ENCODE data around the gene LRRTM4. TPM values are rescaled to one million over a fixed set of nuclear protein-coding genes. Genes with fewer than 3 reads are reported as not detected.
"Not testable (repeated sequence)": the region's sequence is repeated elsewhere in the genome, so short reads cannot be mapped to it uniquely, and the experiment has no call there.

The LRRTM4 gene
- polyA plus RNA-seq, 1 donor, result 1.2 TPM

- no peaks in the 10 kb centered on the region for H3K36me3 ChIP-seq (ENCODE audit: control insufficient read depth, insufficient read depth, low read length)
- no peaks in the 10 kb centered on the region for H3K27me3 ChIP-seq (ENCODE audit: control insufficient read depth, insufficient read depth, low read length)
- DNase-seq, result no peak
- H3K9me3 ChIP-seq (ENCODE audit: control insufficient read depth, low read depth, low read length), result no peaks in the 10 kb centered on the region
- H3K4me3 ChIP-seq (ENCODE audit: low read length), result no peak overlapping the region
- no peak overlapping the region for H3K27ac ChIP-seq (ENCODE audit: low read length)
- no peaks in the 10 kb centered on the region for H3K4me1 ChIP-seq (ENCODE audit: control insufficient read depth, insufficient read depth, low read length)
- WGBS (ENCODE audit: insufficient coverage, low lambda C conversion rate), result no CpG with 5 or more reads among the region's 2 CpGs
These were observed 467.2 kb downstream of the LRRTM4 start for GRCh38 chr2:77054938-77055337.

GRCh38 chr2:77046339-77046738 is 475.8 kb downstream of the LRRTM4 start:
- H3K27me3 ChIP-seq (ENCODE audit: control insufficient read depth, insufficient read depth, low read length), result no peaks in the 10 kb centered on the region
- WGBS (ENCODE audit: insufficient coverage, low lambda C conversion rate), result 100% methylated on average over 1 of the region's 1 CpG
- H3K36me3 ChIP-seq (ENCODE audit: control insufficient read depth, insufficient read depth, low read length), result no peaks in the 10 kb centered on the region
- H3K4me1 ChIP-seq (ENCODE audit: control insufficient read depth, insufficient read depth, low read length), result no peaks in the 10 kb centered on the region
- no peak overlapping the region for H3K27ac ChIP-seq (ENCODE audit: low read length)
- DNase-seq, result no peak
- no peaks in the 10 kb centered on the region for H3K9me3 ChIP-seq (ENCODE audit: control insufficient read depth, low read depth, low read length)
- no peak overlapping the region for H3K4me3 ChIP-seq (ENCODE audit: low read length)

GRCh38 chr2:77045456-77045855 is 476.7 kb downstream of the LRRTM4 start:
- WGBS (ENCODE audit: insufficient coverage, low lambda C conversion rate), result no CpG with 5 or more reads among the region's 2 CpGs
- not testable (repeated sequence) for DNase-seq; H3K36me3 ChIP-seq (ENCODE audit: control insufficient read depth, insufficient read depth, low read length); H3K4me1 ChIP-seq (ENCODE audit: control insufficient read depth, insufficient read depth, low read length); H3K27ac ChIP-seq (ENCODE audit: low read length); H3K27me3 ChIP-seq (ENCODE audit: control insufficient read depth, insufficient read depth, low read length); H3K4me3 ChIP-seq (ENCODE audit: low read length); H3K9me3 ChIP-seq (ENCODE audit: control insufficient read depth, low read depth, low read length)

GRCh38 chr2:77034445-77034844 is 487.7 kb downstream of the LRRTM4 start:
- DNase-seq, result no peak
- Histone ChIP-seq H3K27me3 (ENCODE audit: control insufficient read depth, insufficient read depth, low read length) (no peaks in the 10 kb centered on the region), H3K4me3 (ENCODE audit: low read length) (no peak overlapping the region), H3K36me3 (ENCODE audit: control insufficient read depth, insufficient read depth, low read length) (no peaks in the 10 kb centered on the region), H3K4me1 (ENCODE audit: control insufficient read depth, insufficient read depth, low read length) (no peaks in the 10 kb centered on the region), H3K9me3 (ENCODE audit: control insufficient read depth, low read depth, low read length) (no peaks in the 10 kb centered on the region), H3K27ac (ENCODE audit: low read length) (no peak overlapping the region)
- no CpG with 5 or more reads among the region's 4 CpGs for WGBS (ENCODE audit: insufficient coverage, low lambda C conversion rate)

GRCh38 chr2:77029237-77029636 is 492.9 kb downstream of the LRRTM4 start:
- H3K4me3 ChIP-seq (ENCODE audit: low read length); H3K9me3 ChIP-seq (ENCODE audit: control insufficient read depth, low read depth, low read length); H3K36me3 ChIP-seq (ENCODE audit: control insufficient read depth, insufficient read depth, low read length); DNase-seq; H3K27ac ChIP-seq (ENCODE audit: low read length); H3K27me3 ChIP-seq (ENCODE audit: control insufficient read depth, insufficient read depth, low read length); H3K4me1 ChIP-seq (ENCODE audit: control insufficient read depth, insufficient read depth, low read length): not testable (repeated sequence)
- WGBS (ENCODE audit: insufficient coverage, low lambda C conversion rate), result no CpG with 5 or more reads among the region's 5 CpGs

GRCh38 chr2:77028032-77028600 is 494.1 kb downstream of the LRRTM4 start:
- Histone ChIP-seq H3K27ac (ENCODE audit: low read length) (no peak overlapping the region), H3K4me1 (ENCODE audit: control insufficient read depth, insufficient read depth, low read length) (no peaks in the 10 kb centered on the region), H3K27me3 (ENCODE audit: control insufficient read depth, insufficient read depth, low read length) (no peaks in the 10 kb centered on the region), H3K36me3 (ENCODE audit: control insufficient read depth, insufficient read depth, low read length) (no peaks in the 10 kb centered on the region), H3K4me3 (ENCODE audit: low read length) (no peak overlapping the region), H3K9me3 (ENCODE audit: control insufficient read depth, low read depth, low read length) (no peaks in the 10 kb centered on the region)
- WGBS (ENCODE audit: insufficient coverage, low lambda C conversion rate), result 87% methylated on average over 3 of the region's 3 CpGs
- DNase-seq, result peak in 1 of 2 donors; percentile 1

GRCh38 chr2:77025714-77026113 is 496.5 kb downstream of the LRRTM4 start:
- no peaks in the 10 kb centered on the region for H3K36me3 ChIP-seq (ENCODE audit: control insufficient read depth, insufficient read depth, low read length)
- no peaks in the 10 kb centered on the region for H3K27me3 ChIP-seq (ENCODE audit: control insufficient read depth, insufficient read depth, low read length)
- no peaks in the 10 kb centered on the region for H3K4me1 ChIP-seq (ENCODE audit: control insufficient read depth, insufficient read depth, low read length)
- no peaks in the 10 kb centered on the region for H3K9me3 ChIP-seq (ENCODE audit: control insufficient read depth, low read depth, low read length)
- no peak overlapping the region for H3K4me3 ChIP-seq (ENCODE audit: low read length)
- WGBS (ENCODE audit: insufficient coverage, low lambda C conversion rate), result 95% methylated on average over 3 of the region's 4 CpGs
- no peak overlapping the region for H3K27ac ChIP-seq (ENCODE audit: low read length)
- no peak for DNase-seq

GRCh38 chr2:77021161-77021560 is 501.0 kb downstream of the LRRTM4 start:
- no peaks in the 10 kb centered on the region for H3K36me3 ChIP-seq (ENCODE audit: control insufficient read depth, insufficient read depth, low read length)
- H3K4me3 ChIP-seq (ENCODE audit: low read length), result no peak overlapping the region
- no peak for DNase-seq
- H3K9me3 ChIP-seq (ENCODE audit: control insufficient read depth, low read depth, low read length), result no peaks in the 10 kb centered on the region
- WGBS (ENCODE audit: insufficient coverage, low lambda C conversion rate), result 100% methylated on average over 1 of the region's 3 CpGs
- no peaks in the 10 kb centered on the region for H3K4me1 ChIP-seq (ENCODE audit: control insufficient read depth, insufficient read depth, low read length)
- no peaks in the 10 kb centered on the region for H3K27me3 ChIP-seq (ENCODE audit: control insufficient read depth, insufficient read depth, low read length)
- no peak overlapping the region for H3K27ac ChIP-seq (ENCODE audit: low read length)

GRCh38 chr2:77018219-77018618 is 504.0 kb downstream of the LRRTM4 start:
- H3K4me1 ChIP-seq (ENCODE audit: control insufficient read depth, insufficient read depth, low read length), result no peaks in the 10 kb centered on the region
- DNase-seq, result no peak
- WGBS (ENCODE audit: insufficient coverage, low lambda C conversion rate), result no CpG with 5 or more reads among the region's 1 CpG
- no peaks in the 10 kb centered on the region for H3K27me3 ChIP-seq (ENCODE audit: control insufficient read depth, insufficient read depth, low read length)
- no peaks in the 10 kb centered on the region for H3K9me3 ChIP-seq (ENCODE audit: control insufficient read depth, low read depth, low read length)
- H3K4me3 ChIP-seq (ENCODE audit: low read length), result no peak overlapping the region
- no peaks in the 10 kb centered on the region for H3K36me3 ChIP-seq (ENCODE audit: control insufficient read depth, insufficient read depth, low read length)
- H3K27ac ChIP-seq (ENCODE audit: low read length), result no peak overlapping the region

- no peak for DNase-seq
- H3K4me3 ChIP-seq (ENCODE audit: low read length), result no peak overlapping the region
- H3K36me3 ChIP-seq (ENCODE audit: control insufficient read depth, insufficient read depth, low read length), result no peaks in the 10 kb centered on the region
- H3K9me3 ChIP-seq (ENCODE audit: control insufficient read depth, low read depth, low read length), result no peaks in the 10 kb centered on the region
- no peaks in the 10 kb centered on the region for H3K27me3 ChIP-seq (ENCODE audit: control insufficient read depth, insufficient read depth, low read length)
- 93% methylated on average over 2 of the region's 3 CpGs for WGBS (ENCODE audit: insufficient coverage, low lambda C conversion rate)
- no peak overlapping the region for H3K27ac ChIP-seq (ENCODE audit: low read length)
- no peaks in the 10 kb centered on the region for H3K4me1 ChIP-seq (ENCODE audit: control insufficient read depth, insufficient read depth, low read length)
These were observed 504.8 kb downstream of the LRRTM4 start for GRCh38 chr2:77017355-77017745.

Measured in large intestine (tissue), 3 donors.